Measurements from ENCODE around the gene ATG4C.

ATG4C gene

DNA sequence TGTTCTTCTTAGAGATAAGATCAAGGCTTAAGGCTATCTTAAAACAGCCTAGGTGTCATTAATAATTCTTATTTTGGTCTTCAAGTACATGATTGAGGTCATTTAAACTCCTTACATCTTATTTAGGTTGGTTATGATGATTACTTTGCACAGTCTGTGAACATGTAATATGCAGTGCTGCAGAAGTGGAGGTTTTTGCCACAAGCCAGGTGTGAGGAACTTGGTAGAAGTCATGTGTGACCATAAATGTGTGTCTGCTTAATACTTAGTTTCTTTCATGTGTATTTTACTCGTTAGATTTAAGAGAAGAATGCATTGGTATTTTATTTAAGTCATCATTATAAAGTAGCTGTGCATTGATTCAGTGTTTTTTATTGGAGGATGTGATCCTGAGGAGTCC is 10.1 kb downstream of the ATG4C start:
- DNase-seq (ENCODE audit: extremely low read depth, low read depth), result no peak

DNA sequence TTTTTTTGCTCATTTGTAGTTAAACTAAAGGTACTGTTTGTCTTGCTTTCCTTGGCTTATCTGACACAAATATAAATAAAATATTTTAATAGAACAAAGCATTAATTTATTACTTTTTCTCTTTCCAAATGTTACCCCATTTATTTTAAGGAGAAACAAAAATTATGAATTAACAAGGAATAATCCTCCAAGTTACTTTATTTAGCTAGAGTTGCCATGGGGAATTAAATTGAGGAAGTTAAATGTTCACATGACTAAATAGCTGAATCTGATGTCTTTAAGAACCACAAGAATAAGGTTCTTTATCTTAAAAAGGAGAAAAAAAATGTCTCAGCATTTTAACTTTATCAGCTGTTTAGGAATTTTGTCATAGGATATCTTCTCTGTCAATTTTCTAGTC is 12.3 kb downstream of the ATG4C start:
- DNase-seq (ENCODE audit: extremely low read depth, low read depth), result no peak
- TF ChIP-seq, protein P1, sequence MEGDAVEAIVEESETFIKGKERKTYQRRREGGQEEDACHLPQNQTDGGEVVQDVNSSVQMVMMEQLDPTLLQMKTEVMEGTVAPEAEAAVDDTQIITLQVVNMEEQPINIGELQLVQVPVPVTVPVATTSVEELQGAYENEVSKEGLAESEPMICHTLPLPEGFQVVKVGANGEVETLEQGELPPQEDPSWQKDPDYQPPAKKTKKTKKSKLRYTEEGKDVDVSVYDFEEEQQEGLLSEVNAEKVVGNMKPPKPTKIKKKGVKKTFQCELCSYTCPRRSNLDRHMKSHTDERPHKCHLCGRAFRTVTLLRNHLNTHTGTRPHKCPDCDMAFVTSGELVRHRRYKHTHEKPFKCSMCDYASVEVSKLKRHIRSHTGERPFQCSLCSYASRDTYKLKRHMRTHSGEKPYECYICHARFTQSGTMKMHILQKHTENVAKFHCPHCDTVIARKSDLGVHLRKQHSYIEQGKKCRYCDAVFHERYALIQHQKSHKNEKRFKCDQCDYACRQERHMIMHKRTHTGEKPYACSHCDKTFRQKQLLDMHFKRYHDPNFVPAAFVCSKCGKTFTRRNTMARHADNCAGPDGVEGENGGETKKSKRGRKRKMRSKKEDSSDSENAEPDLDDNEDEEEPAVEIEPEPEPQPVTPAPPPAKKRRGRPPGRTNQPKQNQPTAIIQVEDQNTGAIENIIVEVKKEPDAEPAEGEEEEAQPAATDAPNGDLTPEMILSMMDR (IDR thresholded peaks at IDR 0.05; ENCODE audit: low read depth, low read length), result no peak

More for the DNA sequence above, 10.1 kb downstream of the ATG4C start:
- TF ChIP-seq, protein P1 (IDR thresholded peaks at IDR 0.05; ENCODE audit: low read depth, low read length), result no peak

DNA sequence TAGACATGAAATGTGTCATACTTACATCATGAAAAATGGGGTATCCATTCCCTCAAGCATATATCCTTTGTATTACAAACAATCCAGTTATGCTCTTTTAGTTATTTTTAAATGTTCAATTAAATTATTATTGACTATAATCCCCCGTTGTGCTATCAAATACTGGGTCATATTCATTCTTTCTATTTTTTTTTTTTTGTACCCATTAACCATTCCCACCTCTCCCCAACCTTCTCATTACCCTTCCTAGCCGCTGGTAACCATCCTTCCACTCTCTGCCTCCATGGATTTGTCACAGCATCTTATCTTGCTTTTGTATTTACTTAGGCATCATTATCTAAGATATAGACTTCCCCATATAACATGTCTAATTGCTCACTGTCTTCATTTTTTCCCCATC is 15.8 kb downstream of the ATG4C start:
- TF ChIP-seq, protein P1 (IDR thresholded peaks at IDR 0.05; ENCODE audit: low read depth, low read length), result no peak
- no peak for DNase-seq (ENCODE audit: extremely low read depth, low read depth)

DNA sequence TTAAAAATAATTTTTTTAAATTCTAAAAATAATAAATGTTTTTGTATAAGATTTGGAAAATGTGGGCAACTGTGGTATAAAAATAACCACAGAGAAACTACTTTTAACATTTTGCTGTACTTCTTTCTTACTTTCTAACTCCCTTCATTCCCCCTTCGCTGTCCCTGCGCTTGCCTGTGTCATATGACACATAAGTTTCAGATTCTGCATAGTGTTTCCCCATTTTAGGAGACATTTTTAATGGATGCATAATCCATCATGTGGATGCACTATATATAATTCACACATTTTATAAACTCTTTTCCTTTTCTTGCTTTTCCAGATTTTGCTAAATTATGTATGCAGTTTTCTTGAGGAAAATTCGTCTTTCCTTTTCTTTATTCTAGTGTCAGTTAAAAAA is 16.3 kb downstream of the ATG4C start:
- TF ChIP-seq, protein P1 (IDR thresholded peaks at IDR 0.05; ENCODE audit: low read depth, low read length), result no peak
- no peak for DNase-seq (ENCODE audit: extremely low read depth, low read depth)

DNA sequence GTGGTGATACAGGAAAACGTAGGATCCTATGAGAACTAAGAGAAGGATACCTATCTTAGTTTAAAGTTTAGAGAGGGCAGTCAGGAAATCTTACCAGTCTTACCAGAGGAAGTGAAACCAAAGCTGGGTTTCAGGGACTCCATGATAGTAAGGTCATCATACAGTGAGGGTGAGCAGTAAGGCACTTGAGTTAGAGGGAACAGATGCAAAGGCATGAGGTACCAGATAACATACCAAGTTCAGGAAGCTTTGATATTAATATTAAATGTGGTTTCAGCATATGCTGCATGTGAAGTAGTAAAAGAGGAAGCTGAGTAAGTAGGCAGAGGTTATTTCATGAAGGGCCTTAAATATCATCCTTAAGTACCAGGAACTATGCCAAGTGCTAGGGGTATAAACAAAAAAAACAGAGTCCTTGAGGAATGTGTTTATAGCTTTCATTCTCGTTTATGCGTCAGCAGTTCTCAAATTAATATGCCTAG is 16.9 kb downstream of the ATG4C start:
- no peak for DNase-seq (ENCODE audit: extremely low read depth, low read depth)

DNA sequence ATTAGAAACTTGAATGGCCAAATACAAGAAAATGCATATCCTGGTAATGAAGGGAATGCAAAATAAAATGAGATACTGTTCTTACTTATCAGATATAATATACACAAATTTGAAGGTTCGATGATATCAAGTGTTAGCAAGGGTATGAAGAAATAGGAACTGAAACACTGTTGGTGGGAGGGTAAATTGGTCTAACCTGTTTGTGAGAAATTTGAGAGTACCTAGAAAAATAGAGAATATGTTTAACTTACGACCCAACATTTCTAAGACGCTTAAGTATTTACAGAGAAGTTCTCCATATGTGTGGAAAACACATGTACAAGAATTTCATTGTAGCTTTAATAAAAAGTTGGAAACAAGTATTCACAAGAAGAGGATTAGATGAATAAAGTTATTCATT is 25.9 kb downstream of the ATG4C start:
- no peak for DNase-seq (ENCODE audit: extremely low read depth, low read depth)
- TF ChIP-seq, protein P1 (IDR thresholded peaks at IDR 0.05; ENCODE audit: low read depth, low read length), result no peak

More for the DNA sequence above, 16.9 kb downstream of the ATG4C start:
- TF ChIP-seq, protein P1 (IDR thresholded peaks at IDR 0.05; ENCODE audit: low read depth, low read length), result no peak

DNA sequence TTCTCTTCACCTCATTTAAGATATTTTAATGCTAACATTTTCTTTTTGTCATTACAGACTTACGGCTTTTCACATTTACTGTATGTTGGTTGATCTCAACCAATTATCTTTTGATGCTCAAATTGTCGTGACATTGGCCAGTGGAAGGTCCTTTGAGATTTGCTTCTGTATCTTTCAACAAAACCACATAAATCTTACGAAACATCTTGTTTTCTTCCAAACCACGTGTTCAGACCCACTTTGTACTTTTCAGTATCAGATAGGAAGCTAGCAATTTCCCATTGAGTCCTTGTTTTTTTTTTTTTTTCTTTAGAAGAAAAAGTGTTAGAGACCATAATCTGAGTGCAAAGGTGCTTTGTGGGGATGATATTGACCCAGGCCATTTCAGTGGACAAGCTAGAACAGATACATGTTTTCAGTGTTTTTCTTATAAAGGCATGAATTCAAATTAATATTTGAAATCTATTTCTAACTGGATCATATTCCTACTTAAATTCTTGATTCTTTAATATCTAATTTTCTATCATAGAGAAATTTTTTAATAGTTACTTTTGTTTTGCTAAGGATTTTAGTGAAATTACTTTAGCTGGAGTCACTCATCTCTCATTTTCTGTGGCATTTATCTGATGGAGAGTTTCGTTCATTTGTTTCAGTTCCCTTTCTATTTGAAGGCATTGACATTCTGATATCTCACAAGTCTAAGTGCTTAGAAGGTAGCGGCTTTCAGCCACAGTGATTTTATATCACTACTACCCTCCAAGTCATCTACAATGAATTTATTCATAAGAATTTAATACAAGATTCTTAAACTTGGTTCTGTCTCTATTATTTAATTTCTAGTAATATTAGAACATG is 26.7 kb downstream of the ATG4C start:
- DNase-seq (ENCODE audit: extremely low read depth, low read depth), result no peak
- TF ChIP-seq, protein P1 (IDR thresholded peaks at IDR 0.05; ENCODE audit: low read depth, low read length), result no peak

Measured in AG09319 (cell line).